Measurements from ENCODE around the gene PLEKHM2.

Gene PLEKHM2

DNA sequence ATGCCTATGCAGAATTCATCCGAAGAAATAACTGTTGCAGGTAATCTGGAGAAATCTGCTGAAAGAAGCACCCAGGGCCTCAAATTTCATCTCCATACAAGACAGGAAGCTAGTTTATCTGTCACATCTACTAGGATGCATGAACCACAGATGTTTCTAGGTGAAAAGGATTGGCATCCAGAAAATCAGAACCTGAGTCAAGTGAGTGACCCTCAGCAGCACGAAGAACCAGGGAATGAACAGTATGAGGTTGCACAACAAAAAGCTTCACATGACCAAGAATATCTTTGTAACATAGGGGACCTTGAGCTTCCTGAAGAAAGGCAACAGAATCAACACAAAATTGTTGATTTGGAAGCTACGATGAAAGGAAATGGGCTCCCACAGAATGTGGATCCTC lies 24.0 kb upstream of the PLEKHM2 start:
- H3K36me3 ChIP-seq (ENCODE audit: insufficient read depth, low read length), result peaks cover 65% of the 10 kb centered on the region
- H3K9me3 ChIP-seq (replicated peaks; ENCODE audit: low read length), result no peaks in the 10 kb centered on the region
- no peak overlapping the region for H3K4me3 ChIP-seq (ENCODE audit: low read length)
- no peaks in the 10 kb centered on the region for H3K4me1 ChIP-seq (ENCODE audit: control insufficient read depth, insufficient read depth, low read length)
- H3K4me2 ChIP-seq (ENCODE audit: low read length), result no peak overlapping the region
- no peaks in the 10 kb centered on the region for H3K27me3 ChIP-seq (ENCODE audit: control insufficient read depth, insufficient read depth, low read length)
- no peak overlapping the region for H3K9ac ChIP-seq (ENCODE audit: low read depth, low read length)

DNA sequence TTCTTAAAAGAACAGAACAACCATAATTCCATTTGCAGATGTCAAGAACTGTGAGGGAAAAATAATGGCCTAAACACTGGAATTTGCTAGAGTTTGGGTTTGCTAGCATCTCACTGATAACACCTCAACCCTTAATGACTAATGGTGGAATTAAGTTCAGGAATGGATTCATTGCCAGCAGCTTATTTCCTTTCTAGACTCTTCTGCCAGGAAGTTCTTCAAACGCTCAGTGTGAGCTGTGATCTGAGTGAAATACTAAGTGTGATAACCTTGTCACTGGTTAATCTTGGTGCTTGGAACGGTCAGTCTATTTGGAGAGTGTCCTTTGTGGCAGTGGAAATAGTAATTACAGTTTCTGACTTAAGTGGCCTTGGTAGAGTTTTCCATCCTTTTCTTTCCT lies 21.6 kb upstream of the PLEKHM2 start:
- peaks cover 47% of the 10 kb centered on the region for H3K36me3 ChIP-seq (ENCODE audit: insufficient read depth, low read length)
- H3K4me1 ChIP-seq (ENCODE audit: control insufficient read depth, insufficient read depth, low read length), result no peaks in the 10 kb centered on the region
- H3K27me3 ChIP-seq (ENCODE audit: control insufficient read depth, insufficient read depth, low read length), result no peaks in the 10 kb centered on the region
- H3K9ac ChIP-seq (ENCODE audit: low read depth, low read length), result no peak overlapping the region
- no peak overlapping the region for H3K4me2 ChIP-seq (ENCODE audit: low read length)
- no peaks in the 10 kb centered on the region for H3K9me3 ChIP-seq (replicated peaks; ENCODE audit: low read length)
- H3K4me3 ChIP-seq (ENCODE audit: low read length), result no peak overlapping the region

DNA sequence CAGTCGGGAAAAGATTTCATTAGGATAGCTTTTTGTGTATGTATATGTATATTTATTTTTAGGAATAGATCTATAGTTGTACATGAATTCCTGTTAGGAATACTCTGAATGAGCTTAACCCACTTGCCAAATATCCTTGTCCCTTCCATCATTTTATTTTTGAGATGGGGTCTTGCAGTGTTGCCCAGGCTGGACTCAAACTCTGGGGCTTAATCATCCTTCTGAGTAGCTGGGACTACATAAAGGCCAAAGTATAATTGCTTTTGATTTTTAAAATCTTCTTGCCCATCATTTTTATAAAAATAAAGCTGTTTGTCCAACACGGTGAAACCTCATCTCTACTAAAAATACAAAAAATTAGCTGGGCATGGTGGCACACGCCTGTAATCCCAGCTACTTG lies 20.2 kb upstream of the PLEKHM2 start:
- peaks cover 40% of the 10 kb centered on the region for H3K36me3 ChIP-seq (ENCODE audit: insufficient read depth, low read length)
- H3K9me3 ChIP-seq (replicated peaks; ENCODE audit: low read length), result no peaks in the 10 kb centered on the region
- no peak overlapping the region for H3K9ac ChIP-seq (ENCODE audit: low read depth, low read length)
- no peaks in the 10 kb centered on the region for H3K27me3 ChIP-seq (ENCODE audit: control insufficient read depth, insufficient read depth, low read length)
- no peaks in the 10 kb centered on the region for H3K4me1 ChIP-seq (ENCODE audit: control insufficient read depth, insufficient read depth, low read length)
- no peak overlapping the region for H3K4me3 ChIP-seq (ENCODE audit: low read length)
- no peak overlapping the region for H3K4me2 ChIP-seq (ENCODE audit: low read length)

DNA sequence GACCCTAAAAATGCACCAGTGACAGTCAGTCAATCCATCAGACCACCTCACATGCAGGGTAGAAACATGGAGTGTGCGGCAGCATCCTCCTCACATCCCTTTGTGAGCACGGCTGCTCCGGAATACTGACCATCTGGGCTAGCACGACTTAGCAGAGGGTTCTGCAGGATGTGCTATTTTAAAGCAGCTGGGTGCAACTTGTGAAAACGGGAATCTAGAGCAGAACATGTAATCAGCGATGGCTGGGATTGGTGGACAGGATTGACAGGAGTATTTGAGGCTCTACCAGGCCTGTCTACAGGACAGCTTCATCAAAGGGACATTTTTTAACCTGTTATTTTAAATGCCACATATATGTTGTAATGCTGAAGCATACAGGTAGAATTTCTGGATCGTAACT lies 16.8 kb upstream of the PLEKHM2 start:
- no peak overlapping the region for H3K4me3 ChIP-seq (ENCODE audit: low read length)
- peaks cover 6% of the 10 kb centered on the region for H3K36me3 ChIP-seq (ENCODE audit: insufficient read depth, low read length)
- no peak overlapping the region for H3K9ac ChIP-seq (ENCODE audit: low read depth, low read length)
- H3K9me3 ChIP-seq (replicated peaks; ENCODE audit: low read length), result no peaks in the 10 kb centered on the region
- no peaks in the 10 kb centered on the region for H3K27me3 ChIP-seq (ENCODE audit: control insufficient read depth, insufficient read depth, low read length)
- no peak overlapping the region for H3K4me2 ChIP-seq (ENCODE audit: low read length)
- no peaks in the 10 kb centered on the region for H3K4me1 ChIP-seq (ENCODE audit: control insufficient read depth, insufficient read depth, low read length)

DNA sequence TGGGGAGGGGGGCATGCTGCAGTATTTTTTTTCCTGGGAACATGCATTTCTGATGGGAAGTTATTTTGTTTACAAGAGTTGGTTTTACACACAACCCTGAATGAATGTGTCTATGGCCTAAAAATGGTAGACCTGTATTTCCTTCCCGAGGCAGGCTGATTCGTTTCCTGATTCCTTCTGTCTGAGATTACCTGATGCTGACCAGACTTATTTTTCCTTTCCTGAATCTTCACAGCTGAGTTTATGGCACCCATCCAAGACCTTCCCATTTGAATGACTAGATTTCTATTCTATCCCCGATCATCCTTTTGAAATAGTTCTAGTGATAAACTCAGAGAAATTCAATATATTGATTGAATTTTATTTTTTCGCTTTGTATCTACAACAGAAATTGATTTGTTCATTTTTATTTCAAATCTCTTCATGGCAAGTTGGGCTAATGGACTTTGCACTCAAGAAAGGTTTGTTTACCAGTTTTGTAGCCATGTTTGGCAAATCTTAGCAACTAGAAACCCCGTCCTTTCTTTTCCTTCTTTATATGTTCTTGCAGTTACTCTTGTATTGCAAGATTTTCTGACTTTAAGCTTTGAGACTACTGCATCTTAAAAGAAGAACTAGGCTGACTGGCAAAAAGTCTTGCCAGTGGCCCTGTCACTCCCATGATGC lies 15.9 kb upstream of the PLEKHM2 start:
- Histone ChIP-seq H3K27me3 (ENCODE audit: control insufficient read depth, insufficient read depth, low read length) (no peaks in the 10 kb centered on the region), H3K4me1 (ENCODE audit: control insufficient read depth, insufficient read depth, low read length) (no peaks in the 10 kb centered on the region), H3K9ac (ENCODE audit: low read depth, low read length) (no peak overlapping the region), H3K9me3 (replicated peaks; ENCODE audit: low read length) (no peaks in the 10 kb centered on the region), H3K36me3 (ENCODE audit: insufficient read depth, low read length) (no peaks in the 10 kb centered on the region), H3K4me2 (ENCODE audit: low read length) (no peak overlapping the region), H3K4me3 (ENCODE audit: low read length) (no peak overlapping the region)

DNA sequence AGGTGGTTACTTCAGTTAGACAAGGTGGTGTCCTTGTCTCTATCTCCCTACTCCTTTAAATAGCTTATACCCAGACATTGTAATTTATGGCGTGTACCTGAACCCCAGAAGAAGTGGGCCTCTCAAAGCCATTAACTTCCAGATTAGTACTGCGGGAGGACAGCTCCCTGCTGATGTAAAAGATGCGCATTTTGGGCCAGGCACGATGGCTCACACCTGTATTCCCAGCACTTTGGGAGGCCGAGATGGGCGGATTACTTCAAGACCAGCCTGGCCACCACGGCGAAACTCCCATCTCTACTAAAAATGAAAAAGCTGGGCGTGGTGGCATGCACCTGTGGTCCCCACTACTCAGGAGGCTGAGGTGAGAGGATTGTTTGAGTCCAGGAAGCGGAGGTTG lies 15.0 kb upstream of the PLEKHM2 start:
- Histone ChIP-seq H3K9ac (ENCODE audit: low read depth, low read length) (no peak overlapping the region), H3K27me3 (ENCODE audit: control insufficient read depth, insufficient read depth, low read length) (no peaks in the 10 kb centered on the region), H3K9me3 (replicated peaks; ENCODE audit: low read length) (no peaks in the 10 kb centered on the region), H3K36me3 (ENCODE audit: insufficient read depth, low read length) (no peaks in the 10 kb centered on the region), H3K4me1 (ENCODE audit: control insufficient read depth, insufficient read depth, low read length) (no peaks in the 10 kb centered on the region), H3K4me2 (ENCODE audit: low read length) (no peak overlapping the region), H3K4me3 (ENCODE audit: low read length) (no peak overlapping the region)

DNA sequence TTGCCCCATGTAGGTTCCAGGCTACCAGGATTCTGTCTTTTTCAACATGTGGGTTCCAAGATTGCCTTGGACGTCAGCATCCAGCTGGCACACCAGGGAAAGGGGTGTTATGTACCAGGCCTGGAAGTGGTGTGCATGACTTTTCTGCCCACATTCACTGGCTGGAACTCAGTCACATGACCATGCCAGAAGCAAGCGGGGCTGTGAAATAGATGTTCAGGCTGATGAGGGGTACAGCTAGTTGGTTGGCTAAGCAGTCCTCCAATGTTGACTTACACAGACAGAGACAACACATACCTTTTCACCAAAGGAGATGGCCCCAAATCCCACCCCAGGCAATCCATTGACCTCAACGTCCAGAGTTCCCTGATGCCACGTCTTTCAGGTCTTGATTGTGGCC lies 14.3 kb upstream of the PLEKHM2 start:
- H3K4me1 ChIP-seq (ENCODE audit: control insufficient read depth, insufficient read depth, low read length), result no peaks in the 10 kb centered on the region
- no peak overlapping the region for H3K9ac ChIP-seq (ENCODE audit: low read depth, low read length)
- no peaks in the 10 kb centered on the region for H3K9me3 ChIP-seq (replicated peaks; ENCODE audit: low read length)
- H3K4me2 ChIP-seq (ENCODE audit: low read length), result no peak overlapping the region
- H3K36me3 ChIP-seq (ENCODE audit: insufficient read depth, low read length), result no peaks in the 10 kb centered on the region
- H3K27me3 ChIP-seq (ENCODE audit: control insufficient read depth, insufficient read depth, low read length), result no peaks in the 10 kb centered on the region
- no peak overlapping the region for H3K4me3 ChIP-seq (ENCODE audit: low read length)

DNA sequence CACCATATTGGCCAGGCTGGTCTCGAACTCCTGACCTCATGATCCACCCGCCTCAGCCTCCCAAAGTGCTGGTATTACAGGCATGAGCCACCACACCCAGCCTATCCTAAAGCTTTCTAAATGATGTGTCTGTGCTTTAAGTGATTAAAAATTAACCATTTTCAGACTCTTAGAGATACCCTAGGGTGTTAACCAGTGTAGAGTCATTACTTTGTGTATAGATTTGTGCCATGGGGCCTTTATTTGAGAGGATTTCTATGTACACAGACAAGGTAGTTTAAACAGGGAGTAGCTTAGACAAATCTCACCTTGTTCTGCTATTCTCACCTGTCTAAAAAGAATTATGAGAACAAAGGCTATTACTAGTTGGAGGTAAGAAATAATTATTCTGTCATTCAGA lies 12.7 kb upstream of the PLEKHM2 start:
- no peaks in the 10 kb centered on the region for H3K27me3 ChIP-seq (ENCODE audit: control insufficient read depth, insufficient read depth, low read length)
- no peaks in the 10 kb centered on the region for H3K9me3 ChIP-seq (replicated peaks; ENCODE audit: low read length)
- H3K4me2 ChIP-seq (ENCODE audit: low read length), result no peak overlapping the region
- no peaks in the 10 kb centered on the region for H3K4me1 ChIP-seq (ENCODE audit: control insufficient read depth, insufficient read depth, low read length)
- no peak overlapping the region for H3K9ac ChIP-seq (ENCODE audit: low read depth, low read length)
- no peak overlapping the region for H3K4me3 ChIP-seq (ENCODE audit: low read length)
- H3K36me3 ChIP-seq (ENCODE audit: insufficient read depth, low read length), result no peaks in the 10 kb centered on the region

DNA sequence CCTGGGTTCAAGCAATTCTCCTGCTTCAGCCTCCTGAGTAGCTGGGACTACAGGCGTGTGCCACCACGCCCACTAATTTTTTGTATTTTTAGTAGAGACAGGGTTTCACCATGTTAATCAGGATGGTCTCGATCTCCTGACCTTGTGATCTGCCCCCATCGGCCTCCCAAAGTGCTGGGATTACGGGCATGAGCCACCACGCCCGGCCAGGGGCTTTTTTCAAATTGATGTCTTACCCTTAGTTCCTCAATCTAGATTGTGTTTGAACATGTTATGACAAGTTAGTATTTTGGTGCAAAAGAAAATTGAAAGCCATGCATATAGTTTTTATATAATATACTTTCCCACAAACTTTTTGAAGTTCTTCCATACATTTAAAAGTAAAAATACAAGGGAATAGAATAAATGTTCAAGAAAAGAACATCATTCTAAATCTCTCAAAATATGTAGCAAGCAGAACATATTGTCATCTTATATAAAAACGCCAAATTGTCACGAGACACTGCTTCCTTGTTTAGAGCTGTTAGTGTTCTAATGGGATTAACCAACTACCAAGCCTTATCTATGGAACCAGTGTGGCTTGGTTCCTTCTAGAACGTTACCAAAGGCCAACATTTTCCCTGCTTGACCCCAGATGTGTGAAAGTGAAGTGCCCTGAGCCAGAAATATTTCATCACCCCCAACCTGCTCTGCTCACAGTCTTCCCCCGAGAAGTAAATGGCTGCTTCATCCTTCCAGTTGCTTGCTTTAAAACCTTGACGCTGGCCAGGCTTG lies 9.5 kb upstream of the PLEKHM2 start:
- Histone ChIP-seq H3K4me3 (ENCODE audit: low read length) (no peak overlapping the region), H3K9ac (ENCODE audit: low read depth, low read length) (no peak overlapping the region)

DNA sequence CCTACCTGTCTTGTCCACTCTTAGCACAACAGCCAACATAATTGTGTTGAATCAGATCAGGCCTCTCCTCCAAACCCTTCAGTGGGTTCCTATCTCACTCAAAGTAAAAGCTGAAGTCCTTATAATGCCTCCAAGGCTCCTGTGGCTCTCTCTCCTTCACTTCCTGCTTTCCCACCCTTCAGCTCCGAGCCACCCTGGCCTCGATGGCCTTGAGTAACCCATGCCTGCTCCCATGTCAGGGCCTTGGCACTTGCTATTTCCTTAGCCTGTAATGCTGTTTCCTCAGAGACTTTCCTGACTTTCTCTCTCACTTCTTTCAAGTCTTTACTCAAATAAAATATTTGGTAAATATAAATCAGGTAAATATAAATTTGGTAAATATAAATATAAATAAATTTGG lies 8.1 kb upstream of the PLEKHM2 start:
- no peaks in the 10 kb centered on the region for H3K27me3 ChIP-seq (ENCODE audit: control insufficient read depth, insufficient read depth, low read length)
- H3K9me3 ChIP-seq (replicated peaks; ENCODE audit: low read length), result no peaks in the 10 kb centered on the region
- no peak overlapping the region for H3K4me2 ChIP-seq (ENCODE audit: low read length)
- H3K4me1 ChIP-seq (ENCODE audit: control insufficient read depth, insufficient read depth, low read length), result peaks cover 23% of the 10 kb centered on the region
- no peaks in the 10 kb centered on the region for H3K36me3 ChIP-seq (ENCODE audit: insufficient read depth, low read length)
- no peak overlapping the region for H3K9ac ChIP-seq (ENCODE audit: low read depth, low read length)
- no peak overlapping the region for H3K4me3 ChIP-seq (ENCODE audit: low read length)

More for the DNA sequence above, 9.5 kb upstream of the PLEKHM2 start:
- Histone ChIP-seq H3K9me3 (replicated peaks; ENCODE audit: low read length) (no peaks in the 10 kb centered on the region), H3K4me1 (ENCODE audit: control insufficient read depth, insufficient read depth, low read length) (peaks cover 11% of the 10 kb centered on the region), H3K4me2 (ENCODE audit: low read length) (no peak overlapping the region), H3K27me3 (ENCODE audit: control insufficient read depth, insufficient read depth, low read length) (no peaks in the 10 kb centered on the region), H3K36me3 (ENCODE audit: insufficient read depth, low read length) (no peaks in the 10 kb centered on the region)

DNA sequence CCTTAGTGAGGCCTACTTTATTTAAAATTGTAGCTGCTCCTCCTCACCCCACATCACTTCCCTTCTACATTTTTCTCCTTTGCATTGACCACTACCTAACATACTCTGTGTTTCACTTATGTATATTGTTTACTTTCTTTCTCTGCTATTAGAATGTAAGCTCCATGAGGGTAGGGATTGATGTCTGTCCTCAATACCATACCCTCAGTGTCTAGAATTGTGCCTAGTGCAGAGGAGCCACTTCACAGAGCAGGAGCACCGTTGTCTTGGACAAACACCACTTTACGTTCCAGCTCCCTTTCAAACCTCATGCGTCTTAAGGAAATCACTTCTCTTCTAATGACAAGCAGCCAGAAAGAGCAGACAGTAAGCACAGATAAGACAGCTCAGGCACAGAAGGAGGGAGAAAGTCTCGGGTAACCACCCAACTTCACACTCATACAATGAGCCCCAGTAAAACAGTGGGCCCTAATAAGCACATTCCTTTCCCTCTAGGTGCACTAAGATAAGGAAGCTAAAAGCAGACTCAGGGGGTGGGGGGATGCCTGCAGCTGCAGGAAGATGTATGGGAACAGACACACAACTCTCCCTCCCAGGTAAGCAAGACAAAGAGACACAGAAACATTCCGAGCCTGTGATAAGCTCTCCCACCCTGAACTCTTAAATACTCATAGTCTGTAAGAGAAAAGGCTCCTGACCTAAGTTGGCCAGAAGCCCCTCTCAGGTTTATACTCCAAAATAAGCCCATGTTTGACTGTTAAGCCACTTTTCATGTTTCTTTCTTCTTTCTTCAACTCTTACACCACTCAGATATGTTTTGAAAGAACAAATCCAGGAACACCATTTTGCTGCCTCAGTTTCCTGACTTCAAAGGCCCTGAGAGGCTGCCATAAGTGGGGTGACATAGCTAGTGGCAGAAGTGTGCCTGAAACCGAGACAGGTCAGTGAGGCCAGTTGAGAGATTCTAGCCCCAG lies 7.1 kb upstream of the PLEKHM2 start:
- Histone ChIP-seq H3K4me3 (ENCODE audit: low read length) (no peak overlapping the region), H3K27me3 (ENCODE audit: control insufficient read depth, insufficient read depth, low read length) (no peaks in the 10 kb centered on the region), H3K9ac (ENCODE audit: low read depth, low read length) (no peak overlapping the region), H3K4me1 (ENCODE audit: control insufficient read depth, insufficient read depth, low read length) (peaks cover 33% of the 10 kb centered on the region), H3K4me2 (ENCODE audit: low read length) (no peak overlapping the region), H3K36me3 (ENCODE audit: insufficient read depth, low read length) (no peaks in the 10 kb centered on the region), H3K9me3 (replicated peaks; ENCODE audit: low read length) (no peaks in the 10 kb centered on the region)

Data from skeletal muscle satellite cell (primary cell).